GM21447 (cell line): ENCODE measurements around the gene KIAA0825.
"Not testable (repeated sequence)": the region's sequence is repeated elsewhere in the genome, so short reads cannot be mapped to it uniquely, and the experiment has no call there.

ENCODE experiments used
- ATAC-seq: cut with Tn5 transposase; IDR thresholded peaks from one replicate; pipeline ENCODE4 v1.9.1; 2021; ENCODE audit not compliant: unreplicated experiment

The KIAA0825 gene

GRCh38 chr5:94388773-94389514, 229.5 kb downstream of the KIAA0825 start:
- no peak for ATAC-seq

GRCh38 chr5:94385767-94386166, 232.6 kb downstream of the KIAA0825 start:
- no peak for ATAC-seq

DNA sequence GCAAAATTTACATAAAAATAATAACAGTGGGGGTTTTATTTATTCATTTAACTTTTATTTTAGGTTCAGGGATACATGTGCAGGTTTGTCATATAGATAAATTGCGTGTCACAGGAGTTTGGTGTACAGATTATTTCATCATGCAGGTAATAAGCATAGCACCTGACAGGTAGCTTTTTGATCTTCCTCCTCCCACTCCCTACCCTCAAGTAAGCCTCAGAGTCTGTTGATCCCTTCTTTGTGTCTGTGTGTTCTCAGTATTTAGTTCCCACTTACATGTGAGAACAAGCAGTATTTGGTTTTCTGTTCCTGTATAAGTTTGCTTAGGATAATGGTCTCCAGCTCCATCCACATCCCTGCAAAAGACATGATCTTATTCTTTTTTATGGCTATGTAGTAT, 240.3 kb downstream of the KIAA0825 start:
- ATAC-seq = no peak

DNA sequence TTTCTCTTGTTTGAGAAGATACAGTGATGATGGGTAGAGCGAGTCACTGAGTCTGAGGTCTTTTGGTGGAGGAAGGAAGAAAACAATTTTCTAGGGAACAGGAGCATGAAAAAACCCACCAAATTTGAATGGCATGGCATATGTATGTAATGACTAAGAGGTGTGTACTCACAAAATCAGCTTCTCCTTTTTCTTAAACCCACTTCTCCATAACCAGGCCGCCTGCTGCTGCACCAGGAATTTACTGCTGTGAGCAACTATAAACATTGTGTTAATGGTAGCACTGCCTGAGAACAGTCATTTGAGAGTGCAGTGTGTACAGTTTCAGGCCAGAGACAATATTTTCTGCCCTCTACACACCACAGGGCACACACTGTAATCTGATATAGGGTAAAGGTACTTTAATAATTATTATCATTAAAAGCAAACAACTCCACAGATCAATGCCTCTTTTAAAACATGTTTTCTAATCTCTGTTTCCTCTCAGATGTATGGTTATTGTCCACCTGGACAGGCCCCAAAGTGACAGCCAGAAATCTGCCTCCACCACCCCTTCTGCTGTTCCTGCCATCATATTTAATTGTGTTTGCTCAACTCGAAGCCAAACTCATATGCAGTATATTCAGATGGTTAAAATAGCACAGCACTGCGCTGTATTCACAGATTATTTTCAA, 241.6 kb downstream of the KIAA0825 start:
- ATAC-seq = no peak

DNA sequence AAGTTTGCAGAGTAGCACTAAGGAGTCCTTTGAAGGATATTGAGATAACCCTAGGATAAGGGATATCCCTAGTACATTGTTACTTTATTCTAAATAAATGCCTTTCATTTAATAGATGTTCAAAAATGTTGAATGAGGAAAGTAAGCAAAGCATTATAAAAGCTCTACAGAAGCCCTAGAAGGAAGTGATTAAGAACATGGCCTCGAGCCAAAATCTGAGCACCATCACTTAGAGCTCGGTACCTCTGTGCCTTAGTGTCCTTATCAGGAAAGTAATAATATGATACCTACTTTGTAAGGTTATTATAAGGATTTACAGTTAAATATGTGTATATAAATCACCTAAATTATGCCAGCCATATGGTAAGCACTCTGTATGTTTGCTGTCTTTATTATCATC, 242.6 kb downstream of the KIAA0825 start:
- ATAC-seq = no peak

DNA sequence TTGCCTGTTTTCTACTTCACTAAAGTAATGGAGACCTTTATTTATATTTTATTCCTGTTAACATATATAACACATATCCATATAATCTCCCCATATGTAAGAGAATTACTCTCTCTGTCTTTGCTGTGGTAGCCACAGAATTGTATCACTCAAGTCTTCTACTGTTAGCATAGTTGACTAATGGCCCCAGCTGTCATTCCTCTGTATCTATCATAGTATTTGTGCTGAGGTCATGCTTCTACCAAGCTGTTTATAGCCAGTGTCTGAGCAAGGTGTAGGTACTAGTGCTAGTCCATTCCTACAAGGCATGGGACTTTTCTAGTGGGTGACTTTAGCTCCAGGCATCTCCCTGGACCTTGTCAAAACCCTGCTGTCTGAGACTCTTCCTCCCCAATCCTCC, 244.1 kb downstream of the KIAA0825 start:
- no peak for ATAC-seq

- no peak for ATAC-seq
Observed at GRCh38 chr5:94367900-94368299, 250.5 kb downstream of the KIAA0825 start.

DNA sequence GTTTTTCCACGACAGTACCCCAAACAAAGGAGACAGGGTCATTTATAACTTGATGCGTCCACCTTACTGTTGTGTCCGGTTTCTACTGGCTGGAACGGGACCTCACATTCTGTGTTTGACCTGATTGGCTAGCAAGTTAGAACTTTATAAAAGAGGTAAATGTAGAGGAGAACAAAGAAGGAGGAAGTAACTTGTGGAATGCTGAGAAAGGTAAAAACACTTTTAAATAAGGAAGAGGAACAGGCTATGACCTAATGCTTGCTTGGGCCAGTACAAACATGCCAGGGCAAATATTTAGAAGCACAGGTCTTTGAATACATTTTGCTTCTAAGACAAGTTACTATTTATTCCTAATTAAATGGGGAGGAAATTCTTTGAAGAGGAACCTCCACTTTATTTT, 251.6 kb downstream of the KIAA0825 start:
- no peak for ATAC-seq

GRCh38 chr5:94362857-94363256, 255.5 kb downstream of the KIAA0825 start:
- ATAC-seq = no peak

DNA sequence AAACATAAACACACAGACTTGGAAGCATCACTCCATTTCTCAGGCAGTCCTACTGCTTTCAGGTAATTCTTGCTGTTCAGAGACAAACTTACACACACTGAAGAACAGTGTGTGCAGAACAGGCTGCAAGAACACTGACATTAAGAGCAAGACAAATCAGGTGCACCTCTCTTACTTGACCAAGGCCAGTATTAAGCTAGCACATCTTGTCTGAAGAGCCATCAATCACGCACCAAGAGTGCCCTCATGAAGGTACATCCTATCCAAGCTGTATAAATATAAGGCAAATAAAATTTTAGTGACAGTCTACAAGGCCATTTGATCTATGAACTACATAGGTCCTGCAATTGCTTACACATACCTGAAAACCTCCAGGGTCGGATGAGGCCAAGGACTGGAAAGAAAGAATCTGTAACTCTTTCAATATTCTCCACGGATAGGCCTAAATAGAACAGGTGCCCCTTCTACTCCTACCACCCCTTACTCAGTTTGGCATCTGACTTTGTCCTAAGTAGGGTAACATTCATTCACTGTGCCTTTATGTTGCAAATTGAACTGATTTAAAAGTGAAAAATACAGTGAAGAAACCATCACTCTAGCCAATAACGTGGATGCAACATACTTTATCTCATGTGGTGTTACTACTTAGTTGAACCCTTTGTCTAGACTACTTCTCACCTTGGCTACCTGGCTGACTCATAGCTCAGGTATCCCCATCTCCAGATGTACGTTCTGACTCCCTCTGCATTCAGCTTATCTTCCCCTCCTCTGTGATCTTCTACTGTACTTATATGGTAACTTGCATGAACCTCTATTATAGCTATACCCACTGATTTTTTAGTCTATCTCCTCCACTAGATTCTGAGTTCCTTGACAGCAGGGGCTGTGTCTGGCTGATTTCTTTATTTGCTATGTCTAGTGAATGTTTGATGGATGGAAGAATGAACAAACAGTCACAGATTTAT, 256.3 kb downstream of the KIAA0825 start:
- no peak for ATAC-seq

DNA sequence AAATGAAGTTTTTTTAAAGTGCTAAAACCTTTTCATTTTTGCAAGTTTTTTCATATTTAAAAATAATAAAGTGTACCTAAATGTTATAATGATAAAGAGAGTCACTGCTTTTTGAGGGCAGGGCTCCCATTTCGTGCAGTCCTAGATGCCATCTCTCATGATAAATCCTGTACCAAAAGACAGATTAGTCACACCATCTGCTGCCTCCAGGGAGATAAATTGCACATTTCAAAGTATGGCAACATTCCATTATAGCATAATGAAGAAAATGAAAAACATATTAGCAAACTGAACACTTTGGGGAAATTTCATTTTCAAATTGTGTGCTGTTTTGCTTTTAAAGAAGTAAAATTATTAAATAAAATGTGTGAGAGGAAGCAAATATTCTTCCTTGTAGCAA, 257.2 kb downstream of the KIAA0825 start:
- ATAC-seq = no peak

GRCh38 chr5:94360382-94361130, 257.8 kb downstream of the KIAA0825 start:
- ATAC-seq = no peak

DNA sequence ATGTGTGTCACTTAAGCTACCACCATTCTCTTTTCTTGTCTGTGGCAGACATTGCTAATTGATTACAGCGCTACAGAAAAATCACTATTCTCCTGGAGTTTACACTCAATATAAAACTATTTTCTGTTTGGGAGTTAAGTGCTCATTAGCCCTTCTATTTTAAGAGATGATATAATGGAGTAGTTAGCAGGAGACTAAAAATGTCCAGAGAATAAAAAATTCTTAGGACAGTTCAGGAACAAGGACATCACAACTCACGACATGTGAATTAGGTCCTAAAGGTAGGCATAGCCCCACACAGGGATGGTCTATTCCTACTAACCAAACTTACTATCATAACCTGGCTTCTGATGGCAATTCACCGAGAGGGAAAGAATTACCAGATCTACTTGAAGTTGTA, 258.5 kb downstream of the KIAA0825 start:
- no peak for ATAC-seq

GRCh38 chr5:94355811-94356210, 262.6 kb downstream of the KIAA0825 start:
- ATAC-seq = no peak

DNA sequence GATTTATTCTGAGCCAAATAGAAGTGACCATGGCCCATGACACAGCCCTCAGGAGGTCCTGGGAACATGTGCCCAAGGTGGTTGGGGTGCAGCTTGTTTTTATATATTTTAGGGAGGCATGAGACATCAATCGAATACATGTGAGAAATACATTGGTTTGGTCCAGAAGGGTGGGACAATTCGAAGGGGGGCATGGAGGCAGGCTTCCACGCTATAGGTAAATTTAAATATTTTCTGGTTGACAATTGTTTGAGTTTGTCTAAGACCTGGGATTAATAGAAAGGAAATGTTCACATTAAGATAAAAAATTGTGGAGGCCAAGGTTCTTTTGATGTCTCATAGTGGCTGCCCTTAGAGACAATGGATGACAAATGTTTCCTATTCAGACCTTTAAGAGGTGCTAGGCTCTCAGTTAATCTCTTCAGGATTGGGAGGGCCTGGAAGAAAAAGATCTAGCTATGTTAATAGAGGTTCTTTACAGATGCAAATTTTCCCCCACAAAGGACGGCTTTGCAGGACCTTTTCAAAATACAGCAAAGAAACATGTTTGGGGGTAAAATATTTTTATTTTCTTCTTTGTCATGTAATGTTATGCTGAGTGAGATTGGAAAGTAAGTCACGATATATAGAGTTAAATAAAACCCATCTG, 263.4 kb downstream of the KIAA0825 start:
- not testable (repeated sequence) for ATAC-seq

GRCh38 chr5:94353605-94354004, 264.8 kb downstream of the KIAA0825 start:
- no peak for ATAC-seq

DNA sequence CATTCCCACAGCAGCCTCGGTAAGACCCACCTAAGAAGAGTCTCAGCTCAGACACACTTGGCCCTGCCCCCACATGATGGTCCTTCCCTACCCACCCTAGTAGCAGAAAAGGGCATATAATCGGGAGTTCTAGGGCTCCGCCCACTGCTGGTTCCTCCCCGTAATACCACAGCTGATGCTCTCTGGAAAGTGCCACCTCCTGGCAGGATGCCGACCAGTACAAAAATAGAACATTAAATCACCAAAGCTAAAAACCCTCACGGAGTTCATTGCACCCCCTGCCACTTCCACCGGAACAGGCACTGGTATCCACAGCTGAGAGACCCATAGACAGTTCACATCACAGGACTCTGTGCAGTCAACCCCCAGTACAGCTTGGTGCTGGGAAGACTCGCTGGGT, 271.3 kb downstream of the KIAA0825 start:
- no peak for ATAC-seq

- ATAC-seq = no peak
Observed at GRCh38 chr5:94345257-94345656, 273.1 kb downstream of the KIAA0825 start.

DNA sequence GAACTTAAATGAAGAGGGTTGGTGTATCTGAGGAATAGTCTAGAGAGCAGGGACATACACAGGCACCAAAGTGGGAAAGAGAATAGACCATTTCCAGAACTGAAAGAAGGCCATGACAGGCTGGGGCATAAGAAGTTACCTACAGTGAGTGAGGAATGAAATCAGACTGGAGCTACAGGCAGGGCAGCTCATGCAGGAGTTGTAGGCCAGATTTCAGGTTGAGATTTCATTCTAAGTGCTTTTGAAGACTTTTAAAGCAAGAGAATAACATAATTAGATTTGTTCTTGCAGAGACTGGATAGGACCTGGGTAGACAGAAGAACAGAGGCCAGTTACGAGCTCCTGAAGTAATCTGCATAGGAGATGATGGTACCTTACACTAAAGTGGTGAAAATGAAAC, 280.8 kb downstream of the KIAA0825 start:
- no peak for ATAC-seq

DNA sequence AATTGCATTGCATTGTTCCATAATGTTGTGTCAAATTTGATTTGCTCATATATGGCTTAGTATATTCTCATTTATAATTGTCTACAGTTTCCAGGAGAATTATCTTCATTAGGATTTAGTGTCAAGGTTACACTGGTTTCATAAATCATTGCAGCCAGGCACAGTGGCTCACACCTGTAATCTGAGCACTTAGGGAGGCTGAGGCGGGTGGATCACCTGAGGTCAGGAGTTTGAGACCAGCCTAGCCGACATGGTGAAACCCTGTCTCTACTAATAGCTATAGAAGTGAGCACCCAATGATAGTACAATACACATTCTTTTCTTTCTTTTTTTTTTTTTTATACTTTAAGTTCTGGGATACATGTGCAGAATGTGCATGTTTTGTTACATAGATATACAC, 282.5 kb downstream of the KIAA0825 start:
- ATAC-seq = no peak
